Measurements from ENCODE around the gene OOSP3. TPM values are rescaled to one million over a fixed set of nuclear protein-coding genes. Genes with fewer than 3 reads are reported as not detected.
"Not testable (repeated sequence)": the region's sequence is repeated elsewhere in the genome, so short reads cannot be mapped to it uniquely, and the experiment has no call there.

OOSP3 gene
- polyA plus RNA-seq, 1 donor from 2014 or later: not detected

- no peak overlapping the region for H2AFZ ChIP-seq (ENCODE audit: low read depth, low read length)
- TF ChIP-seq TAF1 (IDR thresholded peaks at IDR 0.05; ENCODE audit: low read depth) (no peak), EZH2 (IDR thresholded peaks at IDR 0.05; ENCODE audit: borderline replicate concordance, insufficient read depth, low read length, poor library complexity, severe bottlenecking) (no peak), POLR2AphosphoS5 (IDR thresholded peaks at IDR 0.05) (no peak), MXI1 (conservative IDR thresholded peaks at IDR 0.05; ENCODE audit: poor library complexity, severe bottlenecking) (no peak), EP300 (conservative IDR thresholded peaks at IDR 0.05; ENCODE audit: poor library complexity, severe bottlenecking) (no peak), RAD21 (conservative IDR thresholded peaks at IDR 0.05) (no peak), SMC3 (conservative IDR thresholded peaks at IDR 0.05; ENCODE audit: poor library complexity) (no peak)
- TF ChIP-seq, protein P1, sequence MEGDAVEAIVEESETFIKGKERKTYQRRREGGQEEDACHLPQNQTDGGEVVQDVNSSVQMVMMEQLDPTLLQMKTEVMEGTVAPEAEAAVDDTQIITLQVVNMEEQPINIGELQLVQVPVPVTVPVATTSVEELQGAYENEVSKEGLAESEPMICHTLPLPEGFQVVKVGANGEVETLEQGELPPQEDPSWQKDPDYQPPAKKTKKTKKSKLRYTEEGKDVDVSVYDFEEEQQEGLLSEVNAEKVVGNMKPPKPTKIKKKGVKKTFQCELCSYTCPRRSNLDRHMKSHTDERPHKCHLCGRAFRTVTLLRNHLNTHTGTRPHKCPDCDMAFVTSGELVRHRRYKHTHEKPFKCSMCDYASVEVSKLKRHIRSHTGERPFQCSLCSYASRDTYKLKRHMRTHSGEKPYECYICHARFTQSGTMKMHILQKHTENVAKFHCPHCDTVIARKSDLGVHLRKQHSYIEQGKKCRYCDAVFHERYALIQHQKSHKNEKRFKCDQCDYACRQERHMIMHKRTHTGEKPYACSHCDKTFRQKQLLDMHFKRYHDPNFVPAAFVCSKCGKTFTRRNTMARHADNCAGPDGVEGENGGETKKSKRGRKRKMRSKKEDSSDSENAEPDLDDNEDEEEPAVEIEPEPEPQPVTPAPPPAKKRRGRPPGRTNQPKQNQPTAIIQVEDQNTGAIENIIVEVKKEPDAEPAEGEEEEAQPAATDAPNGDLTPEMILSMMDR (IDR thresholded peaks at IDR 0.05; ENCODE audit: poor library complexity, severe bottlenecking): no peak
- TF ChIP-seq, protein P2, sequence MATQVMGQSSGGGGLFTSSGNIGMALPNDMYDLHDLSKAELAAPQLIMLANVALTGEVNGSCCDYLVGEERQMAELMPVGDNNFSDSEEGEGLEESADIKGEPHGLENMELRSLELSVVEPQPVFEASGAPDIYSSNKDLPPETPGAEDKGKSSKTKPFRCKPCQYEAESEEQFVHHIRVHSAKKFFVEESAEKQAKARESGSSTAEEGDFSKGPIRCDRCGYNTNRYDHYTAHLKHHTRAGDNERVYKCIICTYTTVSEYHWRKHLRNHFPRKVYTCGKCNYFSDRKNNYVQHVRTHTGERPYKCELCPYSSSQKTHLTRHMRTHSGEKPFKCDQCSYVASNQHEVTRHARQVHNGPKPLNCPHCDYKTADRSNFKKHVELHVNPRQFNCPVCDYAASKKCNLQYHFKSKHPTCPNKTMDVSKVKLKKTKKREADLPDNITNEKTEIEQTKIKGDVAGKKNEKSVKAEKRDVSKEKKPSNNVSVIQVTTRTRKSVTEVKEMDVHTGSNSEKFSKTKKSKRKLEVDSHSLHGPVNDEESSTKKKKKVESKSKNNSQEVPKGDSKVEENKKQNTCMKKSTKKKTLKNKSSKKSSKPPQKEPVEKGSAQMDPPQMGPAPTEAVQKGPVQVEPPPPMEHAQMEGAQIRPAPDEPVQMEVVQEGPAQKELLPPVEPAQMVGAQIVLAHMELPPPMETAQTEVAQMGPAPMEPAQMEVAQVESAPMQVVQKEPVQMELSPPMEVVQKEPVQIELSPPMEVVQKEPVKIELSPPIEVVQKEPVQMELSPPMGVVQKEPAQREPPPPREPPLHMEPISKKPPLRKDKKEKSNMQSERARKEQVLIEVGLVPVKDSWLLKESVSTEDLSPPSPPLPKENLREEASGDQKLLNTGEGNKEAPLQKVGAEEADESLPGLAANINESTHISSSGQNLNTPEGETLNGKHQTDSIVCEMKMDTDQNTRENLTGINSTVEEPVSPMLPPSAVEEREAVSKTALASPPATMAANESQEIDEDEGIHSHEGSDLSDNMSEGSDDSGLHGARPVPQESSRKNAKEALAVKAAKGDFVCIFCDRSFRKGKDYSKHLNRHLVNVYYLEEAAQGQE (IDR thresholded peaks at IDR 0.05; ENCODE audit: borderline replicate concordance): no peak
- no peak overlapping the region for H3K4me2 ChIP-seq (ENCODE audit: low read length)
- H3F3A ChIP-seq (ENCODE audit: insufficient read depth, low read length, poor library complexity, severe bottlenecking): no peaks in the 10 kb centered on the region
- H4K20me1 ChIP-seq (ENCODE audit: insufficient read depth): no peaks in the 10 kb centered on the region
- H3K9me2 ChIP-seq (ENCODE audit: insufficient read depth, low read length): no peaks in the 10 kb centered on the region
- no peaks in the 10 kb centered on the region for H3K79me2 ChIP-seq (replicated peaks; ENCODE audit: insufficient read depth, low read length)
- H3K9ac ChIP-seq (ENCODE audit: low read length): no peak overlapping the region
- no peak overlapping the region for H3K27ac ChIP-seq (ENCODE audit: low read length)
- H3K27me3 ChIP-seq (ENCODE audit: insufficient read depth, low read depth, low read length): no peaks in the 10 kb centered on the region
- H3K36me3 ChIP-seq (ENCODE audit: insufficient read depth, low read length): no peaks in the 10 kb centered on the region
- H3K9me3 ChIP-seq (ENCODE audit: low read length): no peaks in the 10 kb centered on the region
- H3K4me3 ChIP-seq (ENCODE audit: low read length): no peak overlapping the region
Measured at GRCh38 chr11:59849129-59849528, 29.5 kb upstream of the OOSP3 start.

- not testable (repeated sequence) for H3K9ac ChIP-seq (ENCODE audit: low read length); H3K4me3 ChIP-seq (ENCODE audit: low read length); H3K79me2 ChIP-seq (replicated peaks; ENCODE audit: insufficient read depth, low read length); H3F3A ChIP-seq (ENCODE audit: insufficient read depth, low read length, poor library complexity, severe bottlenecking); H3K27me3 ChIP-seq (ENCODE audit: insufficient read depth, low read depth, low read length); H3K9me3 ChIP-seq (ENCODE audit: low read length); H3K36me3 ChIP-seq (ENCODE audit: insufficient read depth, low read length); H3K9me2 ChIP-seq (ENCODE audit: insufficient read depth, low read length); H3K4me2 ChIP-seq (ENCODE audit: low read length); H4K20me1 ChIP-seq (ENCODE audit: insufficient read depth); H2AFZ ChIP-seq (ENCODE audit: low read depth, low read length); H3K27ac ChIP-seq (ENCODE audit: low read length)
Measured at GRCh38 chr11:59849551-59849950, 29.0 kb upstream of the OOSP3 start.

DNA sequence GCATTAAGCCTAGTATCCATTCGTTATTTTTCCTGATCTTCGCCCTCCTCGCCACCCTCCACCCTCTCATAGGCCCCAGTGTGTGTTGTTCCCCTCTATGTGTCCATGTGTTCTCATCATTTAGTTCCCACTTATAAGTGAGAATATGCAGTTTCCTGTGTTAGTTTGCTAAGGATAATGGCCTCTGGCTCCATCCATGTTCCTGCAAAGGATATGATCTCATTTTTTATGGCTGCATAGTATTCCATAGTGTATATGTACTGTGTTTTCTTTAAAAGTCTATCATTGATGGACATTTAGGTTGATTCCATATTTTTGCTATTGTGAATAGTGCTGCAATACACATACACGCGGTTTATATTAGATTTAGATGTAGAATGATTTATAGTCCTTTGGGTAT is 27.2 kb upstream of the OOSP3 start:
- not testable (repeated sequence) for H3F3A ChIP-seq (ENCODE audit: insufficient read depth, low read length, poor library complexity, severe bottlenecking); H2AFZ ChIP-seq (ENCODE audit: low read depth, low read length); H3K27me3 ChIP-seq (ENCODE audit: insufficient read depth, low read depth, low read length); H4K20me1 ChIP-seq (ENCODE audit: insufficient read depth); H3K79me2 ChIP-seq (replicated peaks; ENCODE audit: insufficient read depth, low read length); H3K9me3 ChIP-seq (ENCODE audit: low read length); H3K9ac ChIP-seq (ENCODE audit: low read length); H3K27ac ChIP-seq (ENCODE audit: low read length); H3K4me2 ChIP-seq (ENCODE audit: low read length); H3K4me3 ChIP-seq (ENCODE audit: low read length); H3K36me3 ChIP-seq (ENCODE audit: insufficient read depth, low read length); H3K9me2 ChIP-seq (ENCODE audit: insufficient read depth, low read length)
